Measurements from ENCODE around the gene F13A1.
"Not testable (repeated sequence)": the region's sequence is repeated elsewhere in the genome, so short reads cannot be mapped to it uniquely, and the experiment has no call there.

Gene F13A1

DNA sequence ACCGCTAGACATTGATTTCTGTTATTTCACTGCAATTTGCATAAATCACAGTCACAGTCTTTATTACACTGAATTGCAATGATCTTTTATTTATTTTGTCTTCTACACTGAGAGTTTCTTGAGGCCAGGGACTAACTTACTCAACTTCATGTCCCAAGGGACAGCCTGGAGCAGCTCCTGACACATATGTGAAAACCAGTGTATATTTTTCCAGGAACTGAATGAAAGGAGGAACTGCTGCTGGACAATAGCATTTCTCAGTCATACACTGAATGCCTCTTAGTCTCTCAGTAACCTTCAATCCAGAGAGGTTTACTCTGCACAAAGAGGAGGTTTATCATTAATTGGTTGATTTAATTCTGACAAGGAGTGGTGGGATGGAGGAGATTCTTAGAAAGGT is 5.9 kb downstream of the F13A1 start (continued):
- TF ChIP-seq ZSCAN18 (tag by site-specific recombination; IDR thresholded peaks at IDR 0.05) (no peak), ZNF214 (tag by site-specific recombination; IDR thresholded peaks at IDR 0.05; ENCODE audit: borderline replicate concordance) (no peak), RBAK (tag by site-specific recombination; IDR thresholded peaks at IDR 0.05) (no peak), ZFP41 (tag by site-specific recombination; IDR thresholded peaks at IDR 0.05; ENCODE audit: borderline replicate concordance) (no peak)
- TF ChIP-seq, protein P1, sequence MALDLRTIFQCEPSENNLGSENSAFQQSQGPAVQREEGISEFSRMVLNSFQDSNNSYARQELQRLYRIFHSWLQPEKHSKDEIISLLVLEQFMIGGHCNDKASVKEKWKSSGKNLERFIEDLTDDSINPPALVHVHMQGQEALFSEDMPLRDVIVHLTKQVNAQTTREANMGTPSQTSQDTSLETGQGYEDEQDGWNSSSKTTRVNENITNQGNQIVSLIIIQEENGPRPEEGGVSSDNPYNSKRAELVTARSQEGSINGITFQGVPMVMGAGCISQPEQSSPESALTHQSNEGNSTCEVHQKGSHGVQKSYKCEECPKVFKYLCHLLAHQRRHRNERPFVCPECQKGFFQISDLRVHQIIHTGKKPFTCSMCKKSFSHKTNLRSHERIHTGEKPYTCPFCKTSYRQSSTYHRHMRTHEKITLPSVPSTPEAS (tag by site-specific recombination; IDR thresholded peaks at IDR 0.05), result no peak

GRCh38 chr6:6312901-6313441 is 7.5 kb downstream of the F13A1 start:
- H3K27ac ChIP-seq (ENCODE audit: extremely low read depth, low read depth, low read length), result no peak overlapping the region
- no peaks in the 10 kb centered on the region for H3K36me3 ChIP-seq (ENCODE audit: control insufficient read depth in 2 of 2, insufficient read depth in 1 of 2, low read length in 2 of 2)
- ChIA-PET POLR2A (no interaction called here), CTCF (interaction anchor here (0.6 to 1.4 kb wide), 5 partner anchors 9 to 236 kb away, joined by 3 to 5 read pairs (median 3); no protein-coding TSS in a partner anchor)
- no peaks in the 10 kb centered on the region for H3K4me1 ChIP-seq (ENCODE audit: control insufficient read depth, insufficient read depth, low read length)
- H3K9me3 ChIP-seq (ENCODE audit: control insufficient read depth, insufficient read depth, low read depth, low read length), result no peaks in the 10 kb centered on the region
- no peak overlapping the region for H3K4me3 ChIP-seq (ENCODE audit: low read depth, low read length)
- TF ChIP-seq ZNF544 (tag by site-specific recombination; IDR thresholded peaks at IDR 0.05) (no peak), ZNF529 (tag by site-specific recombination; IDR thresholded peaks at IDR 0.05; ENCODE audit: insufficient replicate concordance) (no peak), ZNF791 (tag by site-specific recombination; IDR thresholded peaks at IDR 0.05) (no peak), ZSCAN30 (tag by site-specific recombination; IDR thresholded peaks at IDR 0.05) (no peak), ZNF48 (tag by site-specific recombination; IDR thresholded peaks at IDR 0.05) (no peak), PRDM1 (tag by site-specific recombination; IDR thresholded peaks at IDR 0.05) (no peak), ZNF366 (tag by site-specific recombination; conservative IDR thresholded peaks at IDR 0.05) (no peak), PRDM10 (tag by site-specific recombination; IDR thresholded peaks at IDR 0.05) (no peak)
- TF ChIP-seq, protein P2, sequence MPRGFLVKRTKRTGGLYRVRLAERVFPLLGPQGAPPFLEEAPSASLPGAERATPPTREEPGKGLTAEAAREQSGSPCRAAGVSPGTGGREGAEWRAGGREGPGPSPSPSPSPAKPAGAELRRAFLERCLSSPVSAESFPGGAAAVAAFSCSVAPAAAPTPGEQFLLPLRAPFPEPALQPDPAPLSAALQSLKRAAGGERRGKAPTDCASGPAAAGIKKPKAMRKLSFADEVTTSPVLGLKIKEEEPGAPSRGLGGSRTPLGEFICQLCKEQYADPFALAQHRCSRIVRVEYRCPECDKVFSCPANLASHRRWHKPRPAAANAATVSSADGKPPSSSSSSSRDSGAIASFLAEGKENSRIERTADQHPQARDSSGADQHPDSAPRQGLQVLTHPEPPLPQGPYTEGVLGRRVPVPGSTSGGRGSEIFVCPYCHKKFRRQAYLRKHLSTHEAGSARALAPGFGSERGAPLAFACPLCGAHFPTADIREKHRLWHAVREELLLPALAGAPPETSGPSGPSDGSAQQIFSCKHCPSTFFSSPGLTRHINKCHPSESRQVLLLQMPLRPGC (tag by site-specific recombination; IDR thresholded peaks at IDR 0.05), result no peak

DNA sequence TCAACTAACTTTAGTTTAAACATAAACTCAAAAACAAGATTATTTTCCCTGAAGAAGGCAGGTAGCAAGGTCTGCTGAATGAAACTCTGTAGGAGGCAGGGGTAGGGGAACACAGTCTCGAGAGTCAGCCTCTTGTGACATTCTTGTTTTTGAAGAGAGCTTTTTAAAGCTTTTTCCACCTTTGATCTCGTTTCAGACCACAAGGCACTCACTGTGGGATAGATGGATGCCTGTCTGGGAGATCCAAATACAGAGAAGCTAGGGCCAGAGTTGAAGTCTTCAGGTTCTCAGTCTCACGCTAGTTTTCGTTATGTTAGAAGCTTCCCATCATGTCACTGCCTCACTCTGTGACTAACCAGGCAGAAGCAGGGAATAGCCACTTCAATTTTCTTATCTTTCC is 14.9 kb downstream of the F13A1 start:
- Histone ChIP-seq H3K4me3 (ENCODE audit: low read depth, low read length) (no peak overlapping the region), H3K27ac (ENCODE audit: extremely low read depth, low read depth, low read length) (no peak overlapping the region), H3K4me1 (ENCODE audit: control insufficient read depth, insufficient read depth, low read length) (no peaks in the 10 kb centered on the region), H3K9me3 (ENCODE audit: control insufficient read depth, insufficient read depth, low read depth, low read length) (no peaks in the 10 kb centered on the region), H3K36me3 (ENCODE audit: control insufficient read depth in 2 of 2, insufficient read depth in 1 of 2, low read length in 2 of 2) (no peaks in the 10 kb centered on the region)
- ChIA-PET POLR2A (no interaction called here), CTCF (interaction anchor here (0.8 kb wide), 1 partner anchor 10 kb away, joined by 10 read pairs; no protein-coding TSS in a partner anchor)
- TF ChIP-seq ZNF155 (tag by site-specific recombination; IDR thresholded peaks at IDR 0.05), result no peak
- TF ChIP-seq SP3 (tag by site-specific recombination; IDR thresholded peaks at IDR 0.05), result no peak
- TF ChIP-seq ZNF768 (tag by site-specific recombination; IDR thresholded peaks at IDR 0.05), result no peak
- TF ChIP-seq ZNF549 (tag by site-specific recombination; IDR thresholded peaks at IDR 0.05), result no peak
- TF ChIP-seq WT1 (tag by site-specific recombination; IDR thresholded peaks at IDR 0.05), result no peak
- TF ChIP-seq ZNF473 (tag by site-specific recombination; IDR thresholded peaks at IDR 0.05), result no peak
- TF ChIP-seq KLF7 (tag by site-specific recombination; IDR thresholded peaks at IDR 0.05; ENCODE audit: borderline replicate concordance), result no peak
- no peak for TF ChIP-seq ZBTB7A (tag by site-specific recombination; IDR thresholded peaks at IDR 0.05; ENCODE audit: low read depth)
- TF ChIP-seq ZNF561 (tag by site-specific recombination; IDR thresholded peaks at IDR 0.05; ENCODE audit: borderline replicate concordance), result no peak
- no peak for TF ChIP-seq KLF9 (tag by site-specific recombination; IDR thresholded peaks at IDR 0.05; ENCODE audit: low read depth)

DNA sequence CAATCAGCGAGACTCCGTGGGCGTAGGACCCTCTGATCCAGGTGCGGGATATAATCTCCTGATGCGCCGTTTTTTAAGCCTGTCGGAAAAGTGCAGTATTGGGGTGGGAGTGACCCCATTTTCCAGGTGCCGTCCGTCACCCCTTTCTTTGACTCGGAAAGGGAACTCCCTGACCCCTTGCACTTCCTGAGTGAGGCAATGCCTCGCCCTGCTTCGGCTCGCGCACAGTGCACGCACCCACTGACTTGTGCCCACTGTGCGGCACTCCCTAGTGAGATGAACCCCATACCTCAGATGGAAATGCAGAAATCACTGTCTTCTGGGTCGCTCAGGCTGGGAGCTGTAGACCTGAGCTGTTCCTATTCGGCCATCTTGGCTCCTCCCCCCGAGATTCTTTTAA is 20.1 kb downstream of the F13A1 start:
- CTCF ChIA-PET; H3K4me1 ChIP-seq (ENCODE audit: control insufficient read depth, insufficient read depth, low read length); POLR2A ChIA-PET; H3K27ac ChIP-seq (ENCODE audit: extremely low read depth, low read depth, low read length); H3K36me3 ChIP-seq (ENCODE audit: control insufficient read depth in 2 of 2, insufficient read depth in 1 of 2, low read length in 2 of 2); H3K9me3 ChIP-seq (ENCODE audit: control insufficient read depth, insufficient read depth, low read depth, low read length); H3K4me3 ChIP-seq (ENCODE audit: low read depth, low read length): not testable (repeated sequence)
